GM19023 (cell line): Measurements from ENCODE around the gene SELENOS.

ENCODE experiments used
- ATAC-seq: cut with Tn5 transposase; IDR thresholded peaks from one replicate; pipeline ENCODE4 v1.9.1; 2021; ENCODE audit warnings: mild to moderate bottlenecking, moderate library complexity; ENCODE audit not compliant: unreplicated experiment

The SELENOS gene, protein sequence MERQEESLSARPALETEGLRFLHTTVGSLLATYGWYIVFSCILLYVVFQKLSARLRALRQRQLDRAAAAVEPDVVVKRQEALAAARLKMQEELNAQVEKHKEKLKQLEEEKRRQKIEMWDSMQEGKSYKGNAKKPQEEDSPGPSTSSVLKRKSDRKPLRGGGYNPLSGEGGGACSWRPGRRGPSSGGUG

DNA sequence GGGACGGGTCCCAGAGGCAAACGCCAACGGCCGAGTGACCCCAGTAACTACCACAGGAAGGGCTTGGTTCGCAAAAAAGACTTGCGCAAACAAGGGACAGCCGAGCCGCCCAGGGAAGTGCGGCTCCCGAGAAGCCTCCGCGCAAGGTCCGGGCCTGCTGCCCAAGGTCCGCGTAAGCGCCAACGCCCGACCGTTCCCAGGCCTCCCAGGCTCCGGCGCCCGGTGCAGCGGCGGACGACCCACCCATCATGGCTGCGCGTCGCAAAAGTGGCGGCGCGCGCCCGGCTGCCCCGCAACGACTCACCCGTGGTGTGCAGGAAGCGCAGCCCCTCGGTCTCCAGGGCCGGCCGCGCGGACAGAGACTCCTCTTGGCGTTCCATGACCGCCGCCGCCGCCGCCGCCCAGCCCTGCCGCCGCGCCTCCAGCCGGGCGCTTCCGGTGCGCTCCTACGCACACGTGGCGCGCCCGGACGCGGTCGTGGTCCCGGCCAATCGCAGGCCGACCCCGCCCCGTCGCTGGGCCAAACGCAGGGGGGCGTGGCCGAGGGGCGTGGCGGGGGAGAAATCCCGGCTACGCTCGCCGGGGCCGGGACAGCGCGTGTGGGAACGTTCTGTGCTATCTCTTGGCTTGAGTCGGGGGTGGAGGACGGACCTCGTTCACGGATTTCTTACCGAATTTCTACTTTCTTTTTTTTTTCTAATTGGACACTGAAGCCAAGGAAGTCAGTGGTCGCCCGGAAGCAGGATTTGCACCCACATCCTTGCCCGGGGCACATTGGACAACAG lies at the start of gene SELENOS:
Gene SELENOS (minus strand): TSS at position 448 of the 785 bp plus-strand sequence. CDS start 68 bp downstream, at position 380.
- peak; percentile 94 for ATAC-seq

- no peak for ATAC-seq
Measured at GRCh38 chr15:101326462-101327146, 49.3 kb upstream of the SELENOS start.

DNA sequence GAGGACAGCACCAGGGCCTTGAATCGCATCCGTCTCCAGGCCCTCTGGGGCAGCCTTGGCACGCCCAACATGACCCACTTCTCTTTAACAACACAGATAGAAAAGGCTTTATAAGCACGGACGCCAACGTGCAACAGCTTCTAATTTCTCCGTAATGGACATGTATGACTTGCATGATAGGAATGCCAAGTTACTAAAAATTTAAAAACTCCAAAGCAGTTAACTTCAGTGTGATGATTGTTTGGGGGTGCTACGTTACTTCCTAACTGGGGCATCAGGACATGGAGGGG lies 48.7 kb upstream of the SELENOS start:
- ATAC-seq = no peak

GRCh38 chr15:101325263-101326025 lies 48.2 kb upstream of the SELENOS start:
- no peak for ATAC-seq

- no peak for ATAC-seq
Measured at GRCh38 chr15:101324524-101325177, 47.4 kb upstream of the SELENOS start.

DNA sequence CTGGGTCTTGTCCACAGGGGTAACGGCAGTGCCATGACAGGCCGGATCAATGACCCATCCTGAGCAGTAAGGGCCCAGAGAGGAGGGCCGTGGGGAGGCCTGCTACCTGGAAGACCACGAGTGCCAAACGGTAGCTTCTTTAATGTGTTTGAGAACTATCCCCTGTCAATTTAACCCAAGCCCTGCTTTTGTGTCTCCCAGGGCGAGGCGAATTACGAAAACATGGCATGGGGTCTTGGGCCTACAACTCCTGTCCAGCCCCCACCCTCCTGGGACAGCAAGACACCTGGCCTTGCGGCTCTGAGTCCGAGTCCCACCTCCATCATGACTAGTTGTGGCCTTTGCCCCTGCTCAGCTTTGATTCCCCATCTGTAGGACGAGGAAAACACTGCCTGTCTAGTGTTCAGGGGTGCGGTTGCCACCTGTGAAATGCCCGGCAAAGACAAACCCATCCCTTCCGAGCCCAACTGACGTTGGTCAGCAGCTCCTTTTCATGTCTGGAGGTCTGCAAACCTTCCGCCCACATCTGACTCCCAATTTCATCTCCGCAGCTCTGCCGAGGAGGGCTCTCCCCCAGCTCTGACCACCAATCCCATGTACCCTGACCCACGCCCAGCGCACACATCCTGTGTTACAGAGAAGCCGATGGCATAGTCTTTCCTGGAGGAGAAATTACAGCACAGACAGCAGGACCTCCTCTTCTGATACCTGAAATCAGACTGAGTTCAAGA lies 46.7 kb upstream of the SELENOS start:
- ATAC-seq = no peak

DNA sequence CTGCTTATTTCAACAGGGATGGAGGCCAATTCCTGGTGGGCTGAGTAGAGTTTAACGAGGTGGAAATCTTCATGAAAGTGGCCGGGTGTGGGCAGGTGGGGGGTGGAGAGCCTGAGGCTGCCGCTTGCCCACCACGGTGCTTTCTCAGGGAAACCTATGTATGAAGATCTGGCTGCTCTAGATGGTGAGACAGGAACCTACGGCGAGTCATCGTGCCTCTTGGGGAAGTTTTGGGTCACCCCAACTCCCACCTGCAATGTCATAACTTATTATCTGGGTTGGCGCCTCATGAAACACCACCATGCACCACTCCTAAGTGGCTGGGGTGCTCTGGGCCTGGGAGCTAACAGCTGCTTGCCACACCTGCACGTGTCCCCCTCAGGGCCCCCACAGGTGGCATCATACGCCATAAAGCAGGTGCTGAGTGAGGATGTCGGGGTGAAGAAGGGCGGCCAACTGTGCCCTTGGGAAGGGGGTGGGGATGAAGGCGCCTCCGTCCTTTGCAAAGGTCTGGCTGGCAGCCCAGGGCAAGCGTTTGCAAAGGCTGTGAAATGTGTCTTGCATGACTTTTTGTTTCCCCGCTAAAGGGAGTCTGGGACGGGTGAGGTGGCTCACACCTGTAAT lies 45.7 kb upstream of the SELENOS start:
- no peak for ATAC-seq

- no peak for ATAC-seq
Measured at GRCh38 chr15:101322016-101322695, 44.9 kb upstream of the SELENOS start.

GRCh38 chr15:101320501-101321052 lies 43.3 kb upstream of the SELENOS start:
- no peak for ATAC-seq

DNA sequence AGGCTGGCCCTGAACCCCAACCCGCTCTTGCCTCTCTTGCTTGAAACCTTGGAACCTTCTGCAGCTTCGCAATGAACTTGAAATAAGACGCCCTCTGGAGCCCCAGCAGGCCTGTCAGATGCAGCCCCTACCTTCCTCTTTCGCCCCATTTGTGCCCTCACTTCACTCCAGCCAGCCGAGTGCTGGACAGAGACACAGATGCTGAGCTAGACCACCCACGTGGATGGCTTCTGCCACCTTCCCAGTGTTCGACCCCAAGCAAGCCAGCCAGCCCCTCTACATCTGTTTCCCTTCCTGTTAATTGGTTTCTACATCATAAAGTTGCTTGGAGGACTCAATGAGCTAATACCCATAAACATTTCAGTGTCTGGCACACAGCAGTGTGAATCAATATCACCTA lies 41.6 kb upstream of the SELENOS start:
- no peak for ATAC-seq

GRCh38 chr15:101318147-101318819 lies 41.0 kb upstream of the SELENOS start:
- no peak for ATAC-seq

DNA sequence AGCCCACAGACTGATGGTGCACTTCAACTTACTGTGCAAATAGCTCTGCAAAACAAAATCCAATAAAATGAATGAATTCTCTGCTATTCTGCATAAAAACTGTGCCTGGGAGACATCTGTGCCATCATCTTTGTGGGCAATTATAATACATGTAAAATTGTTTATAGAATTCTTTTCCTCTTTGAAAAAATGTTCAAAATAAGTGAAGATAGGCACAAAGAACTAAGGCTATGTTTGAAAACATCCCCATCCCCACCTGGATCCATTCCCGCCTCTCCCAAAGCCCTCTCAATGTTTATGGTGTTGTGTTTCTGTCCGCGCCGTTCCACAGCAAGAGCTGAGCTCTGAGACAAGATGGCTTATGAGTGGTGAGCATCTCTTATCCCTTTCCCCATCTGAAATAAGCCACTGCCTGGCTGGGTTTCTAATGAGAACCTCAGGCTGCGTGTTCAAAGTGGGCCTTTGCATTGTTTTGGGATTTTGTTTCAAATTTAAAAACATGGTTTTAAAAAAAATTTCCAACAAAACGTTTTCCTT lies 40.1 kb upstream of the SELENOS start:
- ATAC-seq = no peak

DNA sequence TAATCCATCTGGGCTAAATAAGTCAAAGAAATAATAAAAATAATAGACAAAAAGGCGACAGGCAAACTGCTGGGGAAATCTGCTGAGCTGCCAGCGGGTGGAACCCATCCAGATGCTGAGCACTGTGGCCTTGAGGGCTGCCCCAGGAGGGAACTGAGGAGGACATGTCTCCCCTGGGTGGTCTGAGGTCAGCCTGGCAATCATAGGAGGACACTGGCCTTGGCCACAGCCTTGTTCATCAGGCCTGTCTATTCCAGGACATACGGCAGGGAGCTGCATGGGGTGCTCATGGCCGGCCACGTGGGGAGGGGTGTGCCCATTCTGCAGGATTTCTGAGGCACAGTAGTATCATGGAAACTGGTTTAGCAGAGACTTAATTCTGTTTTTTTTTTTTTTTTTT lies 39.2 kb upstream of the SELENOS start:
- ATAC-seq = no peak

DNA sequence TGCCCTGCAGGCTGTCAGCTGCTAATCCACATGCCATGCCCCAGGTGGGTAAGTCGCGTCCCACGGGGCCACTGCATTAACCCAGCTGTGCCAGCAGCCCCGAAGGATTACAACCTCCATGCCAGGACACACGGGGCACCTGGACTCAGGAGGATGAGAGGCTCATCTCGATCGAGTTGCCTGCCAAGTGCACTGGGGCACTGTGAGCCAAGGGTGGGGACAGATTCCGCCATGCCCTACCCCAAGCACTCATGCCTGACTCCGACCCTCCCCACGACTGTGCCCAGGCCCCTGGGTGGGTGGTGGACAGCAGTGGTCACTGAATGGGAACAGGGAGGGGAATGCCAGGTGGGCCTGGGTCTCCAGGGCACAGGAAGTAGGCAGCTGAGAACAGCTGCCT lies 38.5 kb upstream of the SELENOS start:
- no peak for ATAC-seq

DNA sequence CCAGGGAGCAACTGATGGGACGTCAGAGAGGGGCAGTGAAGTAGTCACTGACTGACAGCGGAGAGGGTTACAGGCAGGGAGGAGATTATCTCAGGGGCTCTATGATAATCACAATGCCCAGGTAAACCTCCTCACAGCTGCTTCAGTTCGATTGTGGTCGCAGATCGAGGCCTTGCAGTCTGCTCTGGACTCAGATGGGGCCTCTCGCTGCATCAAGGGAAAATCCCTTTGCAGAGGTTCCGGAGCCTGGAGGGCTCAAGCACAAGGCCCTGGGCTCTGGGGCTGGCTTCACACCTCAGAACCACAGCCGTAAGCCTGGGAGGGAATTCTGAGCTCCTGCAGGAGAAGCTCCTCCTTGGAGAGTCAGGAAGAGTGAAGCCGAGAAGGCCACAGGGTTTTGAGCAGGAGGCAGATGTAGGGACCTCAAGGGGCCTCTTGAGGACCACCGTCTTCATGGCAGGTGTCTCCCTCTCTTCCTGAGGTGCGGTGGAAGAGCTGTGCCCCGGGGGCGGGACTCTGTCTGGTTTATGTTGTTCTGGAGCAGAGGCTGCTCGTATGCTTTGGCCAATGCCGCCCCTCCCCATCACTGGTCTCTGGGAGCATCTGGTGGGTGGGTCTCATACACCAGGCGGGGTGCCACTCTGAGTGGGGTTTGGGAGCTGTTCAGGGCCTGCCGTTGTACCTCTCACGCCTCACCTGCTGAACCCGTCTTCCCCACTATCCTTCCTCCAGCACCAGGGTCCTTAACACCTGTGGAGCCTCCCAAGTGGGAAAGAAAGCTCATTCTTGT lies 37.2 kb upstream of the SELENOS start:
- no peak for ATAC-seq

DNA sequence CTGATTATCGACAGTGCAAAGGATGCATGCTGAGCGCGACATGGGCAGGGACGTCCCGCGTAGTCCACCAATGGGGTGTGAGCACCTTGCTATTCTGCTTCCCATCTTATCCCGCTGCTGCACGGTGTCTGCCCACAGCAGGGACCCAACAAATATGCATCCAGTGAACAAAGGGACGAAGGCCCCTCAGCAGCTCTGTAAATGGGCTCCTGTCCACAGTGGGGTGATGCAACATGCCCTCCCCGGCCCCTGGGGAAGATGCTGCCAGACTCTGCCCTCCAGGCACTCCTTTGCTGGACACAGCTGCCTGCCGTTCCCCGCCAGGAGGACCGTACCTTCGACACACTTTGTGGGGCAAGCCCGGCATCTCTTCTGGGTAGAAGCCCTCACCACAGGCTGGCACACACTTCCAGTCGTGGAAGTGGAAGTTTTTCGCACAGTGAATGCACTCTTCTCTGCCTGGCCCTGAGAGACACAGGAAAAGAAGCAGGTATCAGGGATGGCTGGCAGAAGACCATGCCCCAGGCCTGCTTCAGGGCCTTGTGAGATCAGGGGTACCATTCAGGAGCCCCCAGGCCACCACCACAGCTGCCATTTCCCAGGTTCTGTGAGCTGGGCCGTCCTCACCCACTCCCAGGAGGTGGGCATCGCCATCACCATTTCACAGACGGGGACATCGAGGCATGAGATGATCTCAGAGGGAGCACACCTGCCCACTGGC lies 35.9 kb upstream of the SELENOS start:
- no peak for ATAC-seq

GRCh38 chr15:101310508-101310907 lies 33.2 kb upstream of the SELENOS start:
- no peak for ATAC-seq
